Measurements from ENCODE around the gene MED9.

MED9 gene

DNA sequence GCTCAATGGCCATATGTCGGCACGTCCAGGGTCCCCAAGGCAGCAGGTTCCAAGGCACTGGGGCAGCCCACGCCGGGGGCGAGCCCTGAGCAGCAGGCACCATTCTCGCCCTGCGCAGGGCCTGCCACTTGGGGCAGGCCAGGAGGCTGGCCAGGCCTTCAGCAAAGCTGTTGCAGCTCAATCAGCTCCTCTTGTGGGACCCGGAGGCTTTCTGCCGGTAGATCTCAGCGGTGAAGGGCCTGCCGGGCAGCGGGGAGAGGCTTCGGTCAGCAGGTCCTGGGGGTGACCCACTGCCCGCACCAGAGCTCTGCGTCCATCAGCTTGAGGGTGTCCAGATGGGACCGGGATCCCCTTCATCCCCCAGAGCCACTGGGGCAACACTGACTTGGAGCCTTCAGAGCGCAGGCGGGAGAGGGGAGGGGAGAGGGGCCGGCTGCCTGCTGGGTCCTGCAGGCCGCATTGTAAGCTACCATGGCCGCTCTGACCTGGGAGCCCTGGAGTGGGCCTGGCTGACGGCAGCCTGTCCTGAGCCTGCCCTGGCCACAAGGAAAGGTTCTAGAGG lies 28.9 kb downstream of the MED9 start:
- DNase-seq, result no peak

DNA sequence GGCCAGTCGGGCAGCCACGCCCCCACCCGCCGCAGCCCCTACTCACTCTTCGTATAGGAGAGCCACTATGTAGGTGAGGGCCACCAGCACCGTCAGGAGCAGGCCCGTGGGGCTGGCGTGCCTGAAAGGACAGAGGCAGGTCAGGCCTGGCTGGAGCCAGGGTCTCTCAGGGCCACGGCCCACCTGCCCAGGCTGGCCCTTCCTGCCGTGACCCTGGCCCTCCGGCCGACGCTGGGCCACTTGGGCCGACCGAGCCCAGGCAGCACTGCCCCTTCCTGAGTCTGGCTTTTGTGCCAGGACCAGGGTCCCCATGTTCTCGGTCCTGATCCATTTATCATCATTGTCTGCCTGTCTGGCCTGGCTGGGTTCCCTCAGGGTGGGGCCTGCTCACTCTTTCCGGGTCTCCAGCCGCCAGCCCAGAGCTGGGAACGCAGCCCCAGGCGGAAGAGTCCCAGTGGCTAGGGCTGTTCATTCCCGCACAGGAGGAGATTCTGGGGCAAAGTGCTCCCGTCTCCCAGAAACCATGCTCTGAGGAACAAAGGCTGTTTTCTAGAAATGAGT lies 29.5 kb downstream of the MED9 start:
- DNase-seq, result no peak

DNA sequence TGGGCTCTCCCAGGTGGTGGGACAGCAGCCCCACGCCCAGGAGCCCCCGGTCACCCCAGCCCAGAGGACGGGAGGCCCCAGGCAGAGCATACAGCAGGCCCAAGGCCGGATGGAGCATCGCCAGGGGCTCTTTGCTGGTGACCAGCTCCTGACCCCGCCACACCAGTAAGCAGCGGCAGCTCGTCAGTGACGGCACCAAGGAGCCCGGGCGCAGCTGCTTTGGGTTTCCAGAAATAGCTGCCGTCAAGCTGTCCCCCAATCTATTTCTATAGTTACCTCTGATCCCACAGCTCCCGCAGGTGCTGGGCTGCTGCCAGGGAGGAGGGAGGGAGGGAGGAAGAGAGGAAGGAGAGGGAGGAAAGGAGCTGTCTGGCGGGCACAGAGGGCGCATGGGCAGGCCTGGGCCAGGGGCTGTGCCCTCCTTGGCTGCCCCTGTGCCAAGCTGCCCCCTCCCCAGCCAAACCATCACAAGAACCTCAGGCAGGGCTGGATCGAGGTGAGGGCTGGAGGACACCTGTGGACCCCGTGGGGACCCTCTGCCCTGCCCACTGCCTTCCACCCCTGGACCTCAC lies 30.2 kb downstream of the MED9 start:
- DNase-seq, result no peak

DNA sequence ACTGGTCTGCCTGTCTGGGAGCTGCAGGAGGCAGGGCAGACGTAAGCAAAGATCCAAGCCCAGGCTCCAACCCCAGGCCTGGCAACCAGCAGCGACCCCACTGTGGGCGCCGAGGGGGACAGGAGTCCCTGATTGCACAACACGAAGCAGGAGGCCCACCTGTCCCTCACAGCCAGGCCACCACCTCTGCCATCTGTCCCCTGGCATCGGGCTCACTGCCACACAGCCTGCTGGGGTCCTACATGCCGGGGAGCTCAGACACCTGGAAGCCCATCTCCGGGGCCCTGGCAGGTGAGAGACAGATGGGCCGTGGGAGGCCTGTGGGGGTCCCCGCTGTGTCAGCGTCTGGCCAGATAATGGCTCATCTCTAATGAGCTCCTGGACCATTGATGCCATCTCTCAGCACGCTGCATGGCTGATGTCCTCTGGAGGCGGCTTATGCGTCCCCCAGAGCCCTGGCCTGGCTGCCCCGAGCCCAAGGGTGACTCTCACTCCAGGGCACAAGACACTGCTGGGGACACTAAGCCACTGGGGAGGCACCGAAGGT lies 30.7 kb downstream of the MED9 start:
- DNase-seq, result no peak

DNA sequence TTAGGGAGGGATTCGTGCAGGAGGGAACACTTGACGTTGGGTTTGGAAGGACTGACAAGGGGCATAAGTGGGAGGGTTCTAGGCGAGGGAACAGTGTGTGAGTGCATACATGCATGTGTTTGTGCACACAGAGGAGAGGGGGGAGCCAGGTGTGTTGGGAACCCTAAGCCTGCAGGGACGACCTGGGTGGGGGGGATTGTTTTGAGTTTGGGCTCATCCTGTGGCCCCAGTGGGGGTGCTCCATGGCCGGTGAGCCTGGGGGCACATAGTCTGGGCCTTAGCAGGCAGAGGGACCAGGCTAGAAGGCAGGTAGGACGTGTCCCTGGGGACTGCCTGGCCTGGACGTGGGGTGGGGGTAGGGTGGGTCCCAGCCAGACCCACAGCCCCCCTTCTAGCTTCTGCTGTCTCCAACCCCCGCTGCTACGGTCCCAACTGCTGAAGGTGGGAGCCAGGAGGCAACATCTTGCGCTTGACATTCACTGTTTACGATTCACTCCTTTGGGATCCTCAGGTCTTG lies 31.3 kb downstream of the MED9 start:
- DNase-seq, result no peak

DNA sequence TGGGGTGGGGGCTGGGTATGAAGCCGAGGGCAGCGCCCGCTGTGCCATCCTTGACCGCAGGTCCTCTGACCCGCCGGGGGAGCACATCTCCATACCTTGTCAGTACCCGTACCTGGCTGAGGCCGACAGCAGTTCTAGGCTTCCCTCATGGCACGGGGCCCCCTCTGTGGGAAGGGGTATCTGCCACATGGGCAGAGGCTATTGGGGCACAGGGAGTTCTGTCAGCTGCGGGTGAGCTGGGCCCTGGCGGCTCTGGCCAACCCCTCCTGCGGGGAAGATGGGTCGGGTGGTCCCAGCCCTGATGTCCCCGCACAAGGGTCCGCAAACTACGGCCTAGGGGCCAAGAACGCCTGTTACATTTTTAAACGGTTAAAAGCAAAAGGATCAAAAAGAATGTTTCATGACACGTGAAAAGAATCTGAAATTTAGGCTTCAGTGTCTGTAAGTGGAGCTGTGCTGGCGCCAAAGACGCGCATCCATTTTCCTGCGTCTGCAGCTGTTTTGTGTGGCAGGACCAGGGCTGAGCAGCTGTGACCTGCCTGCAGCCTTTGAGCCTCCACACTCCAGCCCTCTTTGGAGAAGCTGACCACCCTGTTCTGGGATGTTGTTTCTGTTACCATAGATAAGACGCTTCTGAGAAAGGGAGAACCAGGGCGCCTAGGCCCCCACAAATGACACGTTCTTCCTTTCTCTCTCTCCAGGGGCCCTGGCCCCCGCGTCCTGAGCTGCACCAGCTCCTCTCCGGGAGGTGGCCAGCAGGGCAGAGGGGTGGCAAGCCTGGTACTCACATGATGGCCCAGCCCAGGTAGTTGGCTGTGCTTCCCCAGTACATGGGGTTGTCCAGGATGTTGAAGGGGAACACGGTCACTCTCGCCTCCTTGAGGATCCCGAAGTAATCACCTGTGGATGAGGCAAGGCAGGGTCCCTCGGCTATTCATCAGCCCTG lies 32.1 kb downstream of the MED9 start:
- DNase-seq, result no peak

DNA sequence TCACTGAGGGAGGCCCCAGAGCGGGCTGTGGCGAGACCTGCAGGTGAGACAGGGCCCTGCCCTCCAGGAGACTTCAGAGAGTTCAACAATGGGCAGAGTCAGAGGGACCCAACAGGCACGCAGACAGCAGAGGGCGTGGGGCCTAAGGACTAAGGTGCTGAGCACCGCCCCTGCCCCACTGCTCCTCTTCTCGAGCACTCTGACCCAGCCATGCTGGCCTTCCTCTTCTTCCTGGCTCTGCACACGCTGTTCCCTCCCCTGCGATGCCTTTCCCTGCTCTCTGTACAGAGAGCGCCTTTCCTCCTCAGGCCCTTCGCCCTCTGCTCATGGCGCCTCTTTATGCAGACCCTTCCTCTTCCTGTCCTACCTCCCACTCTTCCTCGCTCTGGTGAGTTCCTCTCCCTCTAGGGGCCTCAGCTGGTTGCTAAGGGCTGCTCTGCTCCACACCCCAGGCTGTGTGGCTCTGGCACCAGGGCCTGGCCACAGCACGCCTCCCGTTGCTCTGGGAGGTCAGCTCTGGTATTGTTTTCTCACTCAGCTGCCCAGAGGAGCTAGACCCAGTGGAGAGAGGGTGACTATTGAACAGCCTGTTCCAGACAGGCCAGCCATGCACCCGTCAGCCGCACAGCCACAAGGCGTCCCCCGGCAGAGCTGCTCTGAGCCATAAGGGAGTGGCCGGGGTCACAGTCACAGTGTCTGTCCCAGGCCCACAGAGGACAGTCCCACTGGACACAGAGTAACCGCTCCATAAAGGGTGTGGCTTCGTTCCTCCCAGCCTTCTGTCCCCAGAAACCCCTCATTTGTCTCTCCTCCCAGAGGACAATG lies 33.0 kb downstream of the MED9 start:
- DNase-seq, result no peak

DNA sequence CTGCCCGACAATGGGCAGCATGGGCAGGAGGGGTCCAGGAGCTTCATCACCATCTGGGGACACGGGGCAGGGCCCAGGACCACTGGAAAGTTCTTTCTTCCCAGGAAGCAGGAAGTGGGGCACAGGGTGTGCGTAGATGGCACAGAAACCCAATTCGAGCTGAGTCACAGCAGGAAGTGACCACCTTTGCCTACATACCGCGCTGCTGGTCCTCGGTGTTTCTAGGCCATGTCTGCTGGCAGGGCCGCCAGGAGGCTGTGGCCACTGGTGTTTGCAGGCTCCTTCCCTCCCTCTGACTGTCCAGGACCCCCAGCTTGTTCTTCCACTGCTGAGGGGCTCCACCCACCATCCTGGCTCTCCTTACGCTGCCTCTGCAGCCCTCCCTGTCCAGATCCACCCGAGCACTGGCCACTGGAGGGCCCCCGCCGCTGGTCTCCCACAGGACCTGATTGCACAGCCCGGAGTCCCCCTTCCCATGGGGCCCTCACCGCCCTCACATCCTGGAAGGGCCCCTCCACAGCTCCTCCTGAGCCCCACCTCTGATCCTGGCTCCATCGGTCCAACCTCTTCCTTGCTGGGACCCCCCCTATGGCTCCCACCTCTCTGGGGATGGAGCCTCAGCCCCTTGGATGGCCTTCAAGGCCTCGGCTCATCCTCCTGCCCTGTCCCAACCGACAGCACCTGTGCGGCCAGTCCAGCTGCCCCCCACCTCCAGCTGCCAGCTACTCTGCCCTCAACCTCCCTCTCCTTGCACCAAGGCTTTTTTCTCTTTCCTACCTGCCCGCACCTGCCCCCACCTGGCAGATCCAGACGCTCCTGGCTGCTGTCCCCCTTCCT lies 33.9 kb downstream of the MED9 start:
- DNase-seq, result no peak

DNA sequence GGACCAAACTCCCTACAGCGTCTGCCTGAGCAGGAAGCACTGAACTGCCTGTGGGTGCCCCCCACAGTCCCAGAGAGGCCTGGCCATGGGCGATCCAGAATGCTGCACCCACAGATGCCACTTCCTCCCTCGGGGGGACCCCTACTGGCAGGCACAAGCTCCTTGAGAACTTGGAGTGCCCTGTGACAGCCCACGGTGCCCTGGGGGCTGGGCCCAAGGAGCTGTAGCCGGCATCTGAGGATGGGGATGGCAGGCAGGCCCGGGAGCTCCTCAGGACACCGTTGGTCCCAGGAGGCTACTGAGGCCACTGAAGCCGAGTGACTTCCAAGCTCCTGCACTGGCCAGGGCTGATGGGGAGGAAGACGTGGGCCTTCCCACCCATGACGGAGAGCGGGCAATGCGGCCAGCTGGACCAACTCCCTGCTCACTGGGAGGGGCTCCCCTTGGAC lies 34.5 kb downstream of the MED9 start:
- no peak for DNase-seq

DNA sequence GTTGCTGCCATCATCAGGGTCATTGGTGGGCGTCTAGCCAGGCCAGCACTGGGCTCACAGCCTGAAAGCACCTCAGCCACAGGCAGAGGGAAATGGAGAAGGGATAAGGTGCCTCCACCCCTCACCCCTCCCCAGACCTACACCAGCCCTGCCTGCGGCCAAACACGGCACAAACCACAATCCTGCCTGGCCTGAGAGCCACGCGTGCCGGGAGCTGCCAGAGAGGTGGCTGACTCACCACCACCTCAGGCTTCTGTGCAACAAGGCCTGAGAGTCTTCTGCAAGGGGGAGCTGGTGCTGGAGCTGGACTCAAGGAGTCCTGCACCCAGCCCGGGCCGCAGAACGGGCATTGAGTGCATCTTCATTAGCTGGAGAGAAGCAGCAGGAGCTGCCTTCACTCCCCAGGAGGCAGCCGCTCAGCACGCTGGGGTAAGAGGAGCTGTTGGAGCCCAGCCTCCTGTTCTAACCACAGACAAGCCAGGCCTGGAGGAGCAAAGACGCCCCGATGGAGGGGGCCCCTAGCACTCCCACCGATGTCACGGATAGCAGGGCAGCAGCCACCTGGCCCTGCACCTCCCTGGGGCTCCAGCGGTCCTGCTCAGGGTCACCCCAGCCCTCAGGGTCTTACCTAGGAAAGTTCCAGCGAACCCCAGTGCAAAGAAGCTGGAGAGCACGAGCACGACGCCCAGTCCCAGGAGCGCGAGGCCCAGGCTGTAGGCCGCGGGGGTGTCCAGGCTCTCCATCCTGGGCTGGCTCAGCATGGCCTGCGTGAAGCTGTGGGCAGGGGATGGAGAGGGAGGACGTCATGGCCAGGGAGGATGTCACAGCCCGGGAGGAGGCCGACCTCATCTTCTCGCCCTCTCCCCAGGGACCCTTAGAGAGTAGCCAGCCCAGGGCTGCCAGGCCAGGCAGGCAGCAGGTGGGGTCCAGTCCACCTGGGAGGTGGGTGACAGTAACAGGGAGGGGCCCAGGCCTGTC lies 35.4 kb downstream of the MED9 start:
- DNase-seq, result no peak

DNA sequence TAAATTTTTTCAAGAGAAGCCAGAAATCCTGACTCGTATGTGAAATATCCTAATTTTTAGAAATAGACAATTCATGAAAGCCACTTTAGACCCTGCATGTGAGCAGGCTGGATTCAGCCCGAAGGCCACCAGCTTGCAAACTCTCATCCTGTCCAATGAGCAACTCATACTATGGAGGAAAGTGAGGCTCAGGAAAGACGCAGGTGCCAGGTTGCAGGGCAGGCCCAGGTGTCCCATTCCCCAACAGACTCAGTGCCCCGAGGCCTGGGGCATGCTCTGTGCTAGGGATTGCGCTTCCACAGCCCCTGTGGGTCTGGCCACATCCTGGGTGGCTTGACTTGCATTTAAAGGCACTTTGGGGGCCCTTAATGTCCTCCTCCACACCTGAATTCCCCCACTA lies 36.1 kb downstream of the MED9 start:
- DNase-seq, result no peak

DNA sequence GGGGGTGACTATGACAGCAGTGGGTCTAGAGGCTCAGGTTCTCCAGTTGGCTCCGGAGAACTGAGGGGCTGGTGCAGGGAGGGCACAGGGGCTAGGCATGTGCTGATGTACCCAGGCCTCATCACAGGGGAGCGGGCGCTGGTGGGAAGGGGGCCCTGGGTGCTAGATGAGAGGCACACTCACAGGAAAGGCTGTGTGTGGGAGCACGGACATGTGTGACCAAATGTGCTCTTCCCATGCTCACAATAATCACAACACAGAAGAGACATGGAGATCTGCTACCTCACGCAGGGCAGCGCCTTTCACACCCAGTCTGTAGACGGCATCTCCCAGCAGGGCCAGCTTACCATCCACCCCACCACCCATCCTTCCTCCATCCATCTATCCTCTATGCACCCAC lies 36.8 kb downstream of the MED9 start:
- DNase-seq, result no peak

DNA sequence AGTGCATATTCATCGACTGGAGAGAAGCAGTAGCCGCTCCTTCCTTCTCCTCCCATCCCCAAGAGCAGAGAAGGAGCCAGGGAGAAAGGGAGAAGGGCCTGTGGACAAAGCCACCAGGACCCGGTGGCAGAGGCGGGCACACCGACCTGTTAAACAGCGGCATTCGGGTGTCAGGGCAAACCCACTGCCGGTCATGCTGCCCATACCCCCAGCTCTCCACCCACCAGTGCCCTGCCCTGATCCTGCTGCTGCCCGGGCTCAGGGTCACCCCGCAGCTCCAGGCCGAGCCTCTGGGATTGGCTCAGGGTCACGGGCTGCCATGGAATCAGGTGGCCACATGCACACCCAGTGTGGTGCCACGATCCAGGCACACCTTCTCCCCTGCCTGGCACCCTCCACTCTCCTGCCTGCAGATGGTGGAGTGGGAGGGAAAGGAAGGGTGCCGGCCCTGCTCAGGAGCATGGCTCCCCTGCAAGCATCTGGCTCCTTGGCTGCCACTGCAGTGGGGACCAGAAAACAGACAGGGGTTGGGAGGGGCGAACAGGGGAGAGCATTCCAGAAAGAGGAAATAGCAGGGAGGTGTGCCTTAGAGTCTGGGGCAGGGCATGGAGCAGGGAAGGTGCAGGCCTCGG lies 37.7 kb downstream of the MED9 start:
- DNase-seq, result no peak

DNA sequence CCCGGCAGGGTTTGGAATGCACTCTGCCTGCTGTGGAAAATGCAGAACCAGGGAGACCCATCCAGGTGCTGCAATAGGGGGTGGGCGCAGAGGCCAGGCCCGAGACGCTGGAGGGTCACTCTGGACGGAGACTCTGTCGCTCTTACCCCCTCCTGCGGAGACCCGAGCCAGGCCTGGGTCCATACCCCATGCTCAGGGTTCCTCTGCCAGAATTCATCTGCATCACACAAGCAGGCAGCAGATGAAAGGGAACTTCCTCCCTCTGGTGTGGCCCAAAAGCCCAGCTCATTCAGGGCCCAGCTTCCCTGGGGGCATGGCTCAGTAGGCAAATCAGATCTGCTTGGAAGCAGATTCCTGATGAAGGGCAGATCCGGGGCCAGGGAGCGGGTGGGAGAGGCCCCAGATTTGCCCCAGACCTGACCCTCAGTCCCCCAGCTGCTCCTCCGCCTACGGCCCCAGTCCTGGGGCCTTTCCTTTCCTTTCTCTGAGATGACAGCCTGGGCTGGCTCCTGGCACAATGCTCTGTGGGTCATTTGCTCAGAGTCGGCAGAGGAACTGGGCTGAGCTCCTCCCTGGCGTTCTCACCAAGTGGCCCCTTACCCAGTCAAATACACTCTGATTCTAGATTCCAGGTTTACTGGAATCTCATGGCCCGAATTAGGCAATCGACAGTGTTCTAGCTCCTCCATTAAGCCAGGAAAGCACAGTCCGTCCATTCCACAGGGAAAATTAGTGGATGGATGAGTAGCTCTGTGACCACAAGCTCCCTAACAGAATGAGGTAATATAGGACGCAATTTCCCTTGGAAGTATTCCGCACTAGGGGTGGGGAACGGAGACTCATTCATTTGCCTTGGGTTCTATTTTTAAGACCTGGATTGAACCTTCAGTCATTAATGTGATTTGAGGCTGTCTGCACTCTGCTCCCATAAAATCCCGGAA lies 38.5 kb downstream of the MED9 start:
- DNase-seq, result no peak

DNA sequence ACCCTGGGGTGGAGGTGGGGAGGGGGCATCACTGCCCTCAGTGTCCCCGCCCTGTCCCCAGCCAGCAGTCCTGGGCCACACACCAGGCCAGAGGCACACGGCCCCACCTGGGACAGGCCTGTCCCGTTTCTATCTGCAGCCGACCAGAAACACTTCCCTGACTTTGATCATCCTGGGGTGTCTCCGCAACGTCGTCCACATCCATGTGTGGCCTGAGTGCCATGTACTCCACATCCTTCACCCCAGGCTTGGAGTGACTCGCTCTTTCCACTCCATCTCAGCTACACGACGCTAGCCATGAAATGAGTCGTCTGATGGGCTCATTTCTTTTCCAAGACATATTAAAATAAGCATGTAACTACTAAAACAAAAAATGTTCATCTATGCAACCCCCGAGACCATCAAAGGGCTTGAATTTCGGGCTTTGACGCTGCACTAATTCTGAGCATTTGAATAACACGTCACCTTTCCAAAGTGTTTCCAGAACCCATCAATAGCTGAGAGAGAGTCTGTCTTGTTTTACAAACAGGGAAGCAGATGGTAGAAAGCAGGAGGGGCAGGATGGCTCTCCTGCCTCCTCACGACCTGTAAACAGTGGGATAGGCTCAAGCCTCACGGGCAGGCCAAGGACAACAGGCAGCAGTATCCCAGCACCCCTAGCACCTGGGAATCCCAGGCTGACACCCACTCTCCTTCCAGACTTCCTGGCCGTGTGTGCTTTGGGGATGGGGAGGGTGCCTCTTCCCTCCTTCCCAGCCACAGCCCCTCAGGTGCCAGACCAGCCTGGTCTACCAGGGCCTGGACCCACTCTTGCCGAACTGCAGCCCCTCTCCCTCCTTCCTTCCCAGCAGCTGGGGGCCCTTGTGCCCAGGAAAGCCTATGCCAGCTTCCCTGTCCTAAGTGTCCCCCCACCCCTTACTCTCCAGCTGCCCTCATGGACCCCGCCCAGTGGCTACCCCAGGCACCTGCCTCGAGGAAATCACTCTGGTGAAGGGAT lies 39.4 kb downstream of the MED9 start:
- no peak for DNase-seq

DNA sequence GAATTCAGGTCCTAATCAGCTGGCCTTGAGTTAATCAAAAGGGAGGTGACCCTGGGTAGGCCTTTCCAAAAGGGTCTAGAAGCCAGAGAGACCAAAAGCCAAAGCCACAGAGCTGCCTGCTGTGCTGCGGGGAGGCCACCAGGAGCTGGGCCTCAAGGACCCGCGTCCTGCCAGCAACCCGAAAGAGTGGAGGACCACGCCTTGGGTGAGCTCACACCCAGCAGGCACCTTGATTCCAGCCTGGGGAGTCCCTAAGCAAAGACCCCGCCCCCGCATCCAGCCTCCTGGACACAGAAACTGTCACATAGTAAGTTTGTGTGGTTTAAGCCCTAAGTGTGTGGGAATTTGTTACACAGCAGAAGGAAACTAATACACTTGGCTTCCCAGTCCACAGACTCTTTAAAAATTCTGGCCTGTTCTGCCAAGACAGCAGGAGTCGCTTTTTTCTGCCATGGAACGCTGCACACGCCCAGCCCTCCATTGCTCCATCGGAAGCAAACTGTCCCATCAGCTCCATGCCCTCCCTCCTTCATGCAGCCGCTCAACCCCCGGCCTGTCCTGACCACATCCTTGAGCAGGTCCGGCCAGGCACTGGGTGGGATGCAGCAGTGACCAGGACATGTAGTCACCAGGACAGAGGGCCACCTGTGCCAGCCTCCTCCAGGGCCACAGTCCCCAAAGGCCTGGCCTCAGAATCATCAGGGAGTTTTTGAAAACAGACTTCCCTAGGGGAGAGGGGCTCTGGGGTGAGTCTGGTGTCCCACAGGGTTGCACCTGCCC lies 40.3 kb downstream of the MED9 start:
- no peak for DNase-seq
